HG02623 (cell line): ENCODE measurements around the gene URM1.
"Not testable (repeated sequence)": the region's sequence is repeated elsewhere in the genome, so short reads cannot be mapped to it uniquely, and the experiment has no call there.

Source experiments
- ATAC-seq: cut with Tn5 transposase; IDR thresholded peaks from one replicate; pipeline ENCODE4 v1.9.1; 2021; ENCODE audit warnings: moderate library complexity; ENCODE audit not compliant: unreplicated experiment

URM1 gene

DNA sequence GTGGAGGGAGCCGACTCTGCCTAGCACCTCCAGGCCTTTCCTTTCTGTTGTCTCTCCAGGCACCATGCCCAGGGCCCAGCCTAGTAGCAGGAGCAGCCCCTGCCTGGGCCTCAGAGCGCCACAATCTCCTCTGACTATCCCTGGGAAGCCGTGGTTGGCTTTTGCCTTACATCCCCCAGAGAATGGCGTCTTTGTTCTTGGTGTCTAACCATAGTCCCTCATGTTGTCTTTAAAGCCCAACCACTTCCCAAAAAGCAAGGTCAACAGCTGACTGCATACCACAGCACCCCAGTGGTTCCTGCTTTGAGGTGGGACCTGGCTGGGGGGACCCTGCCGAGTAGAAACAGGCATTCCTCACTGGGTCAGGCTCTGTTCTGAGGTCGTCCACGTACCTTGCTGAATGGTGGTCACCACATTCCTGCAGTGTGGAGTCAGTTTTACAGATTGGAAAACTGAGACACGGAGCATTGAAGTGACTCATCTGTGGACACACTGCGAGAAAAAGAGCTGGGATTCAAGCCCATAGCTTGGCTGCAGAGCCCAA is 35.7 kb downstream of the URM1 start:
- no peak for ATAC-seq

DNA sequence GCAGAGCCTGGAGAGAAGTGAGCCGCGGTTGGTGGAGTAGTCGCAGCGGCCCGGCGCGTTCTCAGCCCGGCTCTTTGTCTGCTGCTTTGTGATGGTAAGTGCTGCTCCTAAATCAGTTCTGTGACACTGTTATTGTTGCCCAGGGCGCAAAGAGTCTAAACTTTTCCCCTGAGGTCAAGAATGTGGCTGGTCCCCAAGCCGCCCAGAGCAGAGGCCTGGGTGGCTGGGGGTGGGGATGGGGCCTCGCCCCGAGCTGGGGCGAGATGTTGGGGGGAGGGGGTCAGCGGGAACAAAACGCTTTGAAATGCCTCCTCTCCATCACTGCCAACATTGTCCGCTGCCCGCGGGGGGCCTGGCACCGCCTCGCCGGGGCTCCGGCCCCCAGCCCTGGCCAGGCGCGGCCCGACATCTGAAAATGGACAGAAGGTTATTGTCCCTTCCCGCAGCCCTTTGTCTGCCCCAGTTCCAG is 37.8 kb downstream of the URM1 start:
- no peak for ATAC-seq

DNA sequence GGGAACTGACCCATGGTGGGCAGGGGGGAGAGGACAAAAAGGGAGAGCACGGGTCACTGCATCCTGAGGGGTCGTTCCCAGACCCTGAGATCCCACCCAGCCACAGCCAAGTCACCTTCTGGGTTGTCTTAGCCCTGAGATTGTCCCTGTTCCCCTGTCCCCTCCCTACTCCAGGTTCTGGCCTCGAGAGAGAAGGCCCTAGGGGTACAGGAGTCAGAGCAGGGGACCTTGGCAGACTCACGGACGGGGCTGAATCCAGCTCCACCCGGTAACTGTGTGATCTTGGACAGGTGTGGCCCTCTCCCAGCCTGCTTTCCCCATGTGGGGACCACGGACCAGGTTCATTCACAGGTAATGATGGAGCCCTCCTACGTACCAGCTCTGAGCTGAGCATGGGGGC is 38.3 kb downstream of the URM1 start:
- no peak for ATAC-seq

DNA sequence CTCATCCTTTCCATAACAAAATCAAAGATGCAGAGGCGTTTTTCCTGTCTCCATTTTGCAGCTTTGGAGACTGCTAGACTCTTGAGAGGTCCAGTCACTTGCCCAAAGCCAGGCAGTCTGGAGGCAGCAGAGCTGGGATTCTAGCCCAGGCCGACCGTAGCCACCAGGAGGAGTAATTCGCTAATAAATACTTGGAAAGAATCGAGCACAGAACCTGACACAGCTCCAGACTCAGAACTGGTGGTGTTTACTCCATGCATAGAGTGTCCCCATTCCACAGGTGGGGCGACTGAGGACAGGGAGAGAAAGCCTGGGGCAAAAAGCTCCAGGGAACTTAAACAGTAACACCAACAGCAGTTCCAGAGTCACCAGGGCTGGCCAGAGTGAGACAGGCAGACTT is 38.8 kb downstream of the URM1 start:
- ATAC-seq: no peak

- no peak for ATAC-seq
Measured at GRCh38 chr9:128411364-128412119, 40.4 kb downstream of the URM1 start.

DNA sequence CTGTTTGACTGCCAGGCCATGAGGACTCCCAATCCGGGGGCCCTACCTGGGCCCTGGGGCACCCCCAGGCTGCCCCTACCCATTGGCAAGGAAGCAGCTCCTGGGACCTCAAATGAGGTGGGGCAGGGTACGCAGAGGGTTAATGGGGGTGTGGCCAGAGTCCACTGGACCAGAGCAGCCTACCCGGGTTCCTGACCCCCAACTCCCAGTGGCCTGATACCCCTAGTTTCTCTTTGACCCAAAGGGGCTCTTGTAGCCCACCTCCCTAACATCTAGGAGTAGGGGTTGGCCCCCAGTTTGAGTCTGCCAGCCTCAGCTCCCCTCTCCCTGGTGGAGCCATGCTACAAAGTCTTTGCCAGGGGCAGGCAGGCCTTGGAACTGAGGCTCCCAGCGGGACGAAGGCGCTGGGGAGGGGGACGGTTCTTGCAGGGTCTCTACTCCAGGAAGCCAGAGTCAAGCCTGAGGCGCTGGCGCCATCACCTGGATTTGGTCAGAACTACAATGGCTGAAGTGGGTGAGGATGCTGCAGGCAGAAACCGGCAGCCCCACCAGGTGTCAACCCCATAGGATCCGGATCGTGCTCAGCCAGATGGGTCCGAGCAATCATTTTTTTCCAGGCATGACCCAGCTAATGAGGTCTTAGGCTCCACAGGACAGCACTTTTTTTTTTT is 41.1 kb downstream of the URM1 start:
- no peak for ATAC-seq

DNA sequence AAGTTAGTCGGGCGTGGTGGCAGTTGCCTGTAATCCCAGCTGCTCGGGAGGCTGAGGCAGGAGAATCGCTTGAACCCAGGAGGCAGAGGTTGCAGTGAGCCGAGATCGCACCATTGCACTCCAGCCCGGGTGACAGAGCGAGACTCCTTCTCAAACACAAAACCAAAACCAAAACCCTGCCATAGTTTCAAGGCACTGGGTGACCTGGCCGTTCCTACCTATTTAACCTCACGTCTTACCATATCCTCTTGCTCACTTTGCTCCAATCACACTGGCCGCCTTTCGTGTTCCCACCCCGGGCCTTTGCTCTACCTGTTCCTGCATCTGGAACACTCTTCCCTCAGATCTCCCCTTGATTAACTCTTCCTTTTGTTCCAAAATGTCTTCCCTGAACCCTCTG is 42.6 kb downstream of the URM1 start:
- ATAC-seq: not testable (repeated sequence)

- no peak for ATAC-seq
Measured at GRCh38 chr9:128414461-128414860, 43.3 kb downstream of the URM1 start.

- ATAC-seq: no peak
Measured at GRCh38 chr9:128415281-128415680, 44.1 kb downstream of the URM1 start.

- ATAC-seq: no peak
Measured at GRCh38 chr9:128416014-128416413, 44.8 kb downstream of the URM1 start.

GRCh38 chr9:128416432-128417019 is 45.4 kb downstream of the URM1 start:
- ATAC-seq: no peak

- ATAC-seq: no peak
Measured at GRCh38 chr9:128419061-128419925, 48.1 kb downstream of the URM1 start.

GRCh38 chr9:128420060-128420650 is 49.0 kb downstream of the URM1 start:
- ATAC-seq: peak; percentile 63

DNA sequence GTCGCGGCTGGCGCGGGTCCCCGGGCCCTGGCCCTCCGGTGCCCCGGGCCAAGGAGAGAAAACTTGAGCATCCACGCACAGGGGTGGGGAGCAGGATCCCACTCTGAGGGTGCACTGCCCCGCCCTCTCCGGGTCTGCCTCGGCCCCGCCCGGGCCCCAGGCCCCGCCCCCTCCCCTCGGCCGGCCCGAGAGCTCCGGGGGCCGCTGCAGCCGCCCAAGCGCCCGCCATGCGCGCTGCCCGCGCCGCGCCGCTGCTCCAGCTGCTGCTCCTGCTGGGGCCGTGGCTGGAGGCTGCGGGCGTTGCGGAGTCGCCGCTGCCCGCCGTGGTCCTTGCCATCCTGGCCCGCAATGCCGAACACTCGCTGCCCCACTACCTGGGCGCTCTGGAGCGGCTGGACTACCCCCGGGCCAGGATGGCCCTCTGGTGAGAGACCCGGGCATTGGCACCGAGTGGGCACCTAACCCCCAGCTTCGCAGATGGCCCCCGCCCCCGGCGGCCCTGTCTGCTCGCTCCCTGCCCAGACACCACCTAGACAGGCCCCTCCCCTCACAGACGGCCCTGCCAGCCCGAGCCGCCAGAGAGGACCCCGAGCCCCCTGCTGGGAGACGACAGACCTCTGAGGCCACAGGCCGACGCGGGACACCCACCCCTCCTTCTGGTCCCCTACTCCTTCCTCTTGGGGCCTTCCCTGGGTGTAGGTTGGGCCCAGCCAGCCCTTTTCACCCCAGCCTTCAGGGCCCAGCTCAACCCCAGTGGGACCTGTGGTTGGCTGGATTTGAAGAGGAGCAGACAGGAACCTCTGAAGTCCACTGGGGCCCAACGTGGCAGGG is 49.7 kb downstream of the URM1 start, which contains the start of gene CERCAM:
Gene CERCAM (plus strand): TSS at position 207 of the 831 bp plus-strand sequence. CDS start 21 bp downstream, at position 228.
- ATAC-seq: peak; percentile 54

DNA sequence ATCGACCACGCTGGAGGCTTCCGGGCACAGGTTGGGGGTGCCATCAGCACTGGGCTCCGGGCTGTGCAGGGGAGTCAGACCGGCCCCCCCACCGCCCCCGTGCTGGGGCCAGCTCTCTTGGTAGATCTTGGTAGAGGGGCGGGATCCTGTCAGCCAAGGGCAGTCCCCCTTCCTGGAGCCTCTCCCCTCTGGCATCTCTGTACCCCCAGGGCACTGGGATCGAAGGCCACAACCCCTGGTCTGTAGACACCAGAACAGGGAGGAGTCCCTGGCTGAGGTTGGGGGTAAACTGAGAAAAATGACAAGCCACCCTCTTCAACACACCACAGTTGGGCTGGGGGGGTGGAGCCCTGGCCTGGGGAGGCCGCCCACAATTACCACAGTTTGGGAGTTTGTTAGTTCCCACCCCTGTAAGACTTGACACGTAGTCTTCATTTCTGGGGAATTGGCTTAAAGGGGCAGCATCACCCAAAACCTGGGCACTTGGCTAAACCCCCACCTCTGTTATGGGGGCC is 50.4 kb downstream of the URM1 start:
- no peak for ATAC-seq

DNA sequence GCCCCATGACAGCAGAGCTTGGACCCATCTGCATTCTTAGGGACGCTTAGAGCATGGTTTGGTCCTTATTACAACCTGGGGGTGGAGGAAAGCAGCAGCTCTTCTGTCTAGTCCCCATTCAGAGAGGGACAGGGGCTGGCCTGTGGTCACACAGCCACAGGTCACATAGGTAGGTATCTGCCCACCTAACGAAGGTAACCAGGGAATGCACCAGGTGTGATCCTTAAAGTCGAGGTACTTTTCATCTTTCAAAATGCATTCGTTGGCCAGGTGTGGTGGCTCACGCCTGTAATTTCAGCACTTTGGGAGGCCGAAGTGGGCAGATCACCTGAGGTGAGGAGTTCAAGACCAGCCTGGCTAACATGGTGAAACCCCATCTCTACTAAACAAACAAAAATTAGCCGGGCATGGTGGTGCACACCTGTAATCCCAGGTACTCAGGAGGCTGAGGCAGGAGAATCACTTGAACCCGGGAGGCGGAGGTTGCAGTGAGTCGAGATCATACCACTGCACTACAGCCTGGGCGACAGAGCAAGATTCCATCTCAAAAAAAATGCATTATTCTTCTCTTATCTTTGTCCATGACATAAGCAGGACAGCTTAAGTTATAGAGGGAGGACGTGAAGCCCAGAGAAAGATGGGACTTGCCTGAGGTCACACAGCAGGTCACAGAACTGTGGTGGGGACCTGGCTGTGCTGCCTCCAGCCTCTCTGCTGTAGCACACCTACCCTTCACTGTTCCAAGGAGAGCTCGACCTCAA is 51.0 kb downstream of the URM1 start:
- ATAC-seq: not testable (repeated sequence)

DNA sequence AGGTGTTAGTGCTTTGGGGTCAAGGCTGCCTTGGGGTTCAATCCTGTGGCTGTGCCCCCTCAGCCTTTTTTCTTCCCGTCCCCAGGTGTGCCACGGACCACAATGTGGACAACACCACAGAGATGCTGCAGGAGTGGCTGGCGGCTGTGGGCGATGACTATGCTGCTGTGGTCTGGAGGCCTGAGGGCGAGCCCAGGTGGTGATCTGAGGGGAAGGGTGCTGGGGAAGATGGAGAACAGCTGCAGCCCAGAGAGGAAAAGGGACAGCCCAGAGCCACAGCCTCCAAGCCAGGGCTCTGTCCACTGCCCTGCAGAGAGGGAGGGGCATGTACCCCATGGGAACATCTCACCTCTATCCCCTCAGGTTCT is 51.6 kb downstream of the URM1 start:
- no peak for ATAC-seq

- ATAC-seq: not testable (repeated sequence)
Measured at GRCh38 chr9:128423356-128423755, 52.2 kb downstream of the URM1 start.
